ENCODE results near the gene SYNGR2. TPM values are rescaled to one million over a fixed set of nuclear protein-coding genes. Genes with fewer than 3 reads are reported as not detected.

Gene SYNGR2
- total and polyA plus RNA-seq, 2 experiments from 2014 or later = 107 to 269 TPM

DNA sequence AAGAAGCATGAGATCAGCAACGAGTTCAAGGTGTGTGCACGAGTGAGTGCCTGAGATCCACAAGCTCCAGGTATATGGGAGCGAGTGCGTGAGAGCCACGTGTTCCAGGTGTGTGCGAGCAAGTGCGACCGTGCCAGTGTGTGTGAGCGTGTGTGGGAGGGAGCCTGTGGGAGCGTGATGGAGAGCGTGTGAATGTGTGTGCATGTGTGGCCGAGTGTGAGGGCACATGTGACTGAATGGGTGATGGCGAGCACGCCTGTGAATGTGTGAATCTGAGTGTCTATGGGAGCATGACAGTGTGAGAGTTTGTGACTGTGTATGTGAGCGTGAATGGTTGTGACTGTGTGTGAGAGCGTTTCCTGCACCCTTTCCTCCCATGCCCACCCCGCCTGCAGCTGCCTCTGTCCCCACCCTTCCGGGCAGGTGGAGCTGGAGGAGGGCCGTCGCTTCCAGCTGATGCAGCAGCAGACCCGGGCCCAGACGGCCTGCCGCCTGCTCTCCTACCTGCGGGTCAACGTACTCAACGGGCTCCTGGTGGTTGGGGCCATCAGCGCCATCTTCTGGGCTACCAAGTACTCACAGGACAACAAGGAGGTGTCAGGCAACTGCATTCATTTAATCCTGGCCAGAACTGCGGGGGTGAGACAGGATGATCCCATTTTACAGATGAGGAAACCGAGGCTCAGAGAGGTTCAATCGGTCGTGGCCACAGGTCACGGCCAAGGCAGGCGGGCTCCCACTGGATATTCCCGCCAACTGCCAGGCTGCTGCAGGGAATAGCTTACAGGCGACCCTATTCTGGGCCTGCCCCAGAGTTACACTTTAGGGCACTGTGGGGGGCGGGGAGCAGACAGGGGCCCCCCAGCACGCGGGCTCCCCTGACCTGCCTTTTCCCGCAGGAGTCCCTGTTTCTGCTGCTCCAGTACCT, 34.1 kb upstream of the SYNGR2 start:
- no peak overlapping the region for H3K4me3 ChIP-seq
- H3K27me3 ChIP-seq = no peaks in the 10 kb centered on the region
- H3K27ac ChIP-seq = no peak overlapping the region
- H3K9me3 ChIP-seq (ENCODE audit: low read depth) = no peaks in the 10 kb centered on the region
- peak; percentile 48 for TF ChIP-seq CTCF (IDR thresholded peaks at IDR 0.05; ENCODE audit: low read depth, low read length)
- H3K4me1 ChIP-seq (ENCODE audit: low read depth) = peaks cover 4% of the 10 kb centered on the region
- no peaks in the 10 kb centered on the region for H3K36me3 ChIP-seq
- peak; percentile 44 to 50 for DNase-seq (ENCODE audit: low read depth in 1 of 2, low spot score in 1 of 2)

DNA sequence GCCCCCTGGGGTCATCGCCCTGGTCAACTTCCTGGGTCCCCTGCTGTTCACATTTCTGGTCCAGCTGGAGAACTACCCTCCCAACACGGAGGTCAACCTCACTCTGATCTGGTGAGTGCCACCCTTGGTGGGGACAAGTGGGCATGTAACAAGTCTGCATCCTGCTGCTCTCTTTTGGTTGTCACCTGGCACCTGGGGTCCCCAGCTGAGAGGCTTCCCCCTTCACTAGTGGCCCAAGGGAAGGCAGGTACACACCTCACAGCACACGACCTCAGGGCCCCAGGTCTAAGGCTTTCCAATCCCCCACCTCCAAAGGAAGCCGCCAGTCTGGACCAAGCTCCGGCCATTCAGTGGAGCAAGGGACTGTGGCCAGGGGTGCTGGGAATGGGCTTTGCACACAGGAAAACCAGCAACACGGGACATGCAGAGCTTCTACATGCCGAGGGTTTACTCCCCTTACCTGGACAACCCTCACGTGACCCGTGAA, 33.4 kb upstream of the SYNGR2 start:
- H3K27ac ChIP-seq = no peak overlapping the region
- peaks cover 4% of the 10 kb centered on the region for H3K4me1 ChIP-seq (ENCODE audit: low read depth)
- H3K36me3 ChIP-seq = no peaks in the 10 kb centered on the region
- H3K4me3 ChIP-seq = no peak overlapping the region
- H3K27me3 ChIP-seq = no peaks in the 10 kb centered on the region
- DNase-seq (ENCODE audit: low read depth in 1 of 2, low spot score in 1 of 2) = no peak
- no peaks in the 10 kb centered on the region for H3K9me3 ChIP-seq (ENCODE audit: low read depth)
- no peak for TF ChIP-seq CTCF (IDR thresholded peaks at IDR 0.05; ENCODE audit: low read depth, low read length)

- peaks cover 4% of the 10 kb centered on the region for H3K4me1 ChIP-seq (ENCODE audit: low read depth)
- H3K9me3 ChIP-seq (ENCODE audit: low read depth) = no peaks in the 10 kb centered on the region
- no peaks in the 10 kb centered on the region for H3K36me3 ChIP-seq
- TF ChIP-seq CTCF (IDR thresholded peaks at IDR 0.05; ENCODE audit: low read depth, low read length) = no peak
- DNase-seq (ENCODE audit: low read depth in 1 of 2, low spot score in 1 of 2) = no peak
- H3K4me3 ChIP-seq = no peak overlapping the region
- no peak overlapping the region for H3K27ac ChIP-seq
- no peaks in the 10 kb centered on the region for H3K27me3 ChIP-seq
Observed at GRCh38 chr17:78135858-78136500, 32.4 kb upstream of the SYNGR2 start.

GRCh38 chr17:78137392-78138203, 30.8 kb upstream of the SYNGR2 start:
- no peaks in the 10 kb centered on the region for H3K4me1 ChIP-seq (ENCODE audit: low read depth)
- no peaks in the 10 kb centered on the region for H3K9me3 ChIP-seq (ENCODE audit: low read depth)
- no peaks in the 10 kb centered on the region for H3K27me3 ChIP-seq
- no peak for DNase-seq (ENCODE audit: low read depth in 1 of 2, low spot score in 1 of 2)
- no peak overlapping the region for H3K27ac ChIP-seq
- peak; percentile 36 for TF ChIP-seq CTCF (IDR thresholded peaks at IDR 0.05; ENCODE audit: low read depth, low read length)
- H3K4me3 ChIP-seq = no peak overlapping the region
- H3K36me3 ChIP-seq = no peaks in the 10 kb centered on the region

All from cardiac muscle cell (in vitro differentiated cells and primary cell).